Caco-2 (cell line): ENCODE results near the gene ZBTB42. TPM values are rescaled to one million over a fixed set of nuclear protein-coding genes. Genes with fewer than 3 reads are reported as not detected.

Experiments used
- BruUV-seq: library from RNA; stranded (reverse); fragments of 400-500 nt; replicated peaks from 2 replicates; lab custom pipeline; 2021; lab: Mats Ljungman, UMichigan
- CTCF ChIA-PET: fragments of 300-600 bp; sonication (Branson Sonifier 250); formaldehyde crosslinking; loops from one replicate; lab custom pipeline; 2022; ENCODE audit warnings: antibody characterized with exemption; lab: Charles Lee
- POLR2A ChIA-PET: fragments of 300-600 bp; sonication (Branson Sonifier 250); formaldehyde crosslinking; loops from one replicate; lab custom pipeline; 2022; ENCODE audit warnings: antibody characterized with exemption; lab: Charles Lee
- DNase-seq, 2 experiments: peaks; one replicate each; pipeline versions ENCODE4 v3.0.0 to v3.0.0-alpha.2; 2020 to 2022
- H3K27me3 ChIP-seq: replicated peaks from 2 replicates; pipeline ENCODE4 v1.6.0; 2011; ENCODE audit warnings: low read length; ENCODE audit not compliant: control insufficient read depth, insufficient read depth
- H3K36me3 ChIP-seq: 2 replicates; pipeline ENCODE4 v1.5.1; 2011; ENCODE audit warnings: low read length; ENCODE audit not compliant: control insufficient read depth, insufficient read depth
- H3K4me1 ChIP-seq: fragments of 250-450 bp; sonication (Bioruptor Pico); 2 replicates; pipeline ENCODE4 v1.5.1; 2020; ENCODE audit warnings: mild to moderate bottlenecking
- H3K4me3 ChIP-seq: 2 replicates; pipeline ENCODE4 v1.5.1; 2011; ENCODE audit warnings: low read depth, mild to moderate bottlenecking, control low read depth, low read length
- H3K9me3 ChIP-seq: fragments of 250-450 bp; sonication (Bioruptor Pico); 2 replicates; pipeline ENCODE4 v1.5.1; 2020; ENCODE audit warnings: mild to moderate bottlenecking, moderate library complexity
- H3K27ac Mint-ChIP-seq: one replicate; pipeline ENCODE4 v1.8.0; 2022; ENCODE audit warnings: mixed read lengths; ENCODE audit not compliant: unreplicated experiment
- H3K27me3 Mint-ChIP-seq: one replicate; pipeline ENCODE4 v1.8.0; 2022; ENCODE audit warnings: mixed read lengths; ENCODE audit not compliant: insufficient read depth, unreplicated experiment
- H3K36me3 Mint-ChIP-seq: one replicate; pipeline ENCODE4 v1.8.0; 2022; ENCODE audit warnings: mild to moderate bottlenecking, mixed read lengths; ENCODE audit not compliant: insufficient read depth, unreplicated experiment
- H3K4me1 Mint-ChIP-seq: one replicate; pipeline ENCODE4 v1.8.0; 2022; ENCODE audit warnings: low read depth, mixed read lengths; ENCODE audit not compliant: unreplicated experiment
- H3K4me3 Mint-ChIP-seq: one replicate; pipeline ENCODE4 v1.8.0; 2022; ENCODE audit warnings: mild to moderate bottlenecking, moderate library complexity, mixed read lengths; ENCODE audit not compliant: unreplicated experiment
- H3K9me3 Mint-ChIP-seq: one replicate; pipeline ENCODE4 v1.8.0; 2022; ENCODE audit warnings: mixed read lengths; ENCODE audit not compliant: unreplicated experiment
- intact Hi-C: fragments of 100-400 bp; cut with micrococcal nuclease; formaldehyde crosslinking; loops from one replicate; pipeline ENCODE4 v1.10.0; 2022; ENCODE audit not compliant: unreplicated experiment
- total RNA-seq: library from RNA; stranded (reverse); gene quantifications from 2 replicates; pipeline ENCODE4 v1.2.3, GENCODE V29; 2022
- TF ChIP-seq, protein P1 (sequence below), 2 experiments: fragments of 200-600 bp in 1 of 2; IDR thresholded peaks; 1 replicate in 1 of 2; 2 replicates in 1 of 2; pipeline versions ENCODE4 v1.5.1 to v1.8.0; 2011 to 2022; ENCODE audit warnings: antibody characterized with exemption in 1 of 2, control low read depth in 1 of 2, inconsistent platforms in 1 of 2, low read depth in 1 of 2, low read length in 1 of 2, mild to moderate bottlenecking in 1 of 2, moderate library complexity in 1 of 2; ENCODE audit not compliant: insufficient read depth in 1 of 2, severe bottlenecking in 1 of 2, unreplicated experiment in 1 of 2

The ZBTB42 gene
- total RNA-seq, 1 experiment from 2014 or later = 9.7 TPM

DNA sequence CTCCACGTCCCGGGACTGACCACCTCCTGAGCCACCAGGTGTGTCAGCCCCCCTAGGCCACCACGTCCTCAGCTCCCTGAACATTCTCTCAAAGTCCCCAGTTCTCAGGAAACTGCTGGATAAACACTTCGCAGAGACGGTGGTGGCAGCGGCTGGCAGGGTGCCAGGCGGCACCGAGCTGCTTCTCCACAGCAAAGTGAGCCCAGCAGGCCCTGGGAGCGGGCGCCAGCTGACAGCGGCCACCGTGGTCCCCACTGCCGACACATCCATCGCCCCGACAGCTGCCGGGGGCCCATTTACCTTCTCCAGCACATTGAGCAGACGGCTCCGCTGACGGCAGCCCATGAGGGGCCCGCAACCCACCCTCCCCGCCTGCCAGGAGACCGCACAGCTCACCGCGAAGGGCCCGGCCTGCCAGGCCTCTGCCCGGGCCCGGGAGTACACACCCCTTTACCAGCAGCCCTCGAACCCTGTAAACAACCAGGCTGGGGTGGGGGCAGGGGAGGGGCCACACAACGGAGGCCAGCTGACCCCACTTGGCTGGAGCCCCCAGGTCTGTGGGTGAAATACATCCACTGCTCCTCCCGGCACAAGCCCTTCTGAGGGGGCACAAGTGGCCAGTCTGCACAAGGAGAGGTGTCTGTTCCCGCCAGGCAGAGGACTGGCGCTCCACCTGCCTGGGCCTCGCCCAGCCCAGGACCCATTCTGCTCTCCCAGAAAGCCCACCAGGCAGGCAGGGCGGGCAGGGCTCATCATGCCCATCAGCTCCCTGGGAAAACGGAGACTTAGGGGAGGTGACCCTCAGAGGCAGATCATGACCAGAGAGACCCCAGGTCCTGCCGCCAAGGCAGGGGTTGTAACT lies 15.8 kb upstream of the ZBTB42 start:
- TF ChIP-seq, protein P1, sequence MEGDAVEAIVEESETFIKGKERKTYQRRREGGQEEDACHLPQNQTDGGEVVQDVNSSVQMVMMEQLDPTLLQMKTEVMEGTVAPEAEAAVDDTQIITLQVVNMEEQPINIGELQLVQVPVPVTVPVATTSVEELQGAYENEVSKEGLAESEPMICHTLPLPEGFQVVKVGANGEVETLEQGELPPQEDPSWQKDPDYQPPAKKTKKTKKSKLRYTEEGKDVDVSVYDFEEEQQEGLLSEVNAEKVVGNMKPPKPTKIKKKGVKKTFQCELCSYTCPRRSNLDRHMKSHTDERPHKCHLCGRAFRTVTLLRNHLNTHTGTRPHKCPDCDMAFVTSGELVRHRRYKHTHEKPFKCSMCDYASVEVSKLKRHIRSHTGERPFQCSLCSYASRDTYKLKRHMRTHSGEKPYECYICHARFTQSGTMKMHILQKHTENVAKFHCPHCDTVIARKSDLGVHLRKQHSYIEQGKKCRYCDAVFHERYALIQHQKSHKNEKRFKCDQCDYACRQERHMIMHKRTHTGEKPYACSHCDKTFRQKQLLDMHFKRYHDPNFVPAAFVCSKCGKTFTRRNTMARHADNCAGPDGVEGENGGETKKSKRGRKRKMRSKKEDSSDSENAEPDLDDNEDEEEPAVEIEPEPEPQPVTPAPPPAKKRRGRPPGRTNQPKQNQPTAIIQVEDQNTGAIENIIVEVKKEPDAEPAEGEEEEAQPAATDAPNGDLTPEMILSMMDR (IDR thresholded peaks at IDR 0.05; ENCODE audit: insufficient read depth in 1 of 2, low read depth in 1 of 2, low read length in 1 of 2, severe bottlenecking in 1 of 2, unreplicated experiment in 1 of 2) = no peak
- CTCF ChIA-PET = interaction anchor here (0.6 kb wide), 1 partner anchor 359 kb away, joined by 9 read pairs; no protein-coding TSS in a partner anchor
- no peak for DNase-seq
- Mint-ChIP-seq H3K27ac (no peak overlapping the region), H3K4me1 (no peaks in the 10 kb centered on the region), H3K36me3 (peaks cover 6% of the 10 kb centered on the region), H3K9me3 (no peaks in the 10 kb centered on the region), H3K4me3 (no peak overlapping the region), H3K27me3 (no peaks in the 10 kb centered on the region)
- Histone ChIP-seq H3K27me3 (no peaks in the 10 kb centered on the region), H3K4me1 (no peaks in the 10 kb centered on the region), H3K9me3 (no peaks in the 10 kb centered on the region), H3K4me3 (no peak overlapping the region), H3K36me3 (no peaks in the 10 kb centered on the region)
- POLR2A ChIA-PET = no interaction called here
- BruUV-seq = no TSS peak
- intact Hi-C loops = no loop called here

- POLR2A ChIA-PET = no interaction called here
- no peaks in the 10 kb centered on the region for H3K4me1 Mint-ChIP-seq
- intact Hi-C loops = no loop called here
- H3K4me3 Mint-ChIP-seq = no peak overlapping the region
- no TSS peak for BruUV-seq
- no peaks in the 10 kb centered on the region for H3K27me3 ChIP-seq
- peaks cover 6% of the 10 kb centered on the region for H3K36me3 Mint-ChIP-seq
- no peak overlapping the region for H3K4me3 ChIP-seq
- H3K27me3 Mint-ChIP-seq = no peaks in the 10 kb centered on the region
- no peaks in the 10 kb centered on the region for H3K9me3 ChIP-seq
- TF ChIP-seq, protein P1 (IDR thresholded peaks at IDR 0.05; ENCODE audit: insufficient read depth in 1 of 2, low read depth in 1 of 2, low read length in 1 of 2, severe bottlenecking in 1 of 2, unreplicated experiment in 1 of 2) = no peak
- no peak for DNase-seq
- no peaks in the 10 kb centered on the region for H3K4me1 ChIP-seq
- H3K27ac Mint-ChIP-seq = no peak overlapping the region
- no peaks in the 10 kb centered on the region for H3K9me3 Mint-ChIP-seq
- H3K36me3 ChIP-seq = no peaks in the 10 kb centered on the region
- CTCF ChIA-PET = no interaction called here
These were observed 15.2 kb upstream of the ZBTB42 start for GRCh38 chr14:104785708-104786080.

GRCh38 chr14:104786091-104786586 lies 14.8 kb upstream of the ZBTB42 start:
- BruUV-seq = no TSS peak
- Histone ChIP-seq H3K4me1 (no peaks in the 10 kb centered on the region), H3K9me3 (no peaks in the 10 kb centered on the region), H3K27me3 (no peaks in the 10 kb centered on the region), H3K36me3 (no peaks in the 10 kb centered on the region), H3K4me3 (no peak overlapping the region)
- Mint-ChIP-seq H3K27ac (no peak overlapping the region), H3K27me3 (no peaks in the 10 kb centered on the region), H3K4me3 (no peak overlapping the region), H3K9me3 (no peaks in the 10 kb centered on the region), H3K36me3 (peaks cover 6% of the 10 kb centered on the region), H3K4me1 (no peaks in the 10 kb centered on the region)
- no peak for DNase-seq
- TF ChIP-seq, protein P1 (IDR thresholded peaks at IDR 0.05; ENCODE audit: insufficient read depth in 1 of 2, low read depth in 1 of 2, low read length in 1 of 2, severe bottlenecking in 1 of 2, unreplicated experiment in 1 of 2) = no peak
- POLR2A ChIA-PET = no interaction called here
- CTCF ChIA-PET = no interaction called here
- intact Hi-C loops = no loop called here
